Suppressor macrophage (primary cell): ENCODE results near the gene TP53I11.

Source experiments
- DNase-seq, 4 experiments: peaks; one replicate each; pipeline ENCODE4 v3.0.0-alpha.2; 2020 to 2022
- total RNA-seq, 17 experiments: gene quantifications; one replicate each; lab custom pipeline; 2026; ENCODE audit warnings: mixed read lengths in 6 of 17, inconsistent platforms in 3 of 17; lab: John Stamatoyannopoulos, UW

TP53I11 gene
- total RNA-seq: 9.4 to 67.7 (median 28.1) reads per million in 17 experiments

- peak; percentile 88 to 96 (median 92) for DNase-seq
Measured at GRCh38 chr11:44950625-44951476, at the start of gene TP53I11. TSS of gene TP53I11 (minus strand) at chr11:44950883. CDS start at chr11:44938335, 12,548 bp downstream.

GRCh38 chr11:44999068-44999467, 48.4 kb upstream of the TP53I11 start:
- DNase-seq: no peak

GRCh38 chr11:44998051-44998450, 47.4 kb upstream of the TP53I11 start:
- no peak for DNase-seq

- DNase-seq: peak in 1 of 4 experiments; percentile 12
Measured at GRCh38 chr11:44997566-44997965, 46.9 kb upstream of the TP53I11 start.

GRCh38 chr11:44994753-44995152, 44.1 kb upstream of the TP53I11 start:
- DNase-seq: peak in 1 of 4 experiments; percentile 25

GRCh38 chr11:44993971-44994704, 43.5 kb upstream of the TP53I11 start:
- DNase-seq: no peak

- no peak for DNase-seq
Measured at GRCh38 chr11:44992774-44993173, 42.1 kb upstream of the TP53I11 start.

- peak in 2 of 4 experiments; percentile 16 to 28 for DNase-seq
Measured at GRCh38 chr11:44992181-44992582, 41.5 kb upstream of the TP53I11 start.

GRCh38 chr11:44990665-44991064, 40.0 kb upstream of the TP53I11 start:
- DNase-seq: no peak

GRCh38 chr11:44989831-44990566, 39.3 kb upstream of the TP53I11 start:
- DNase-seq: no peak

GRCh38 chr11:44988981-44989635, 38.4 kb upstream of the TP53I11 start:
- no peak for DNase-seq

- DNase-seq: no peak
Measured at GRCh38 chr11:44988111-44988510, 37.4 kb upstream of the TP53I11 start.

GRCh38 chr11:44987506-44987905, 36.8 kb upstream of the TP53I11 start:
- no peak for DNase-seq

GRCh38 chr11:44986315-44986714, 35.6 kb upstream of the TP53I11 start:
- no peak for DNase-seq

GRCh38 chr11:44985721-44986120, 35.0 kb upstream of the TP53I11 start:
- DNase-seq: no peak

- DNase-seq: no peak
Measured at GRCh38 chr11:44983786-44984185, 33.1 kb upstream of the TP53I11 start.

- DNase-seq: no peak
Measured at GRCh38 chr11:44982496-44983062, 31.9 kb upstream of the TP53I11 start.

GRCh38 chr11:44980533-44981427, 30.1 kb upstream of the TP53I11 start:
- no peak for DNase-seq

- no peak for DNase-seq
Measured at GRCh38 chr11:44979543-44980399, 29.1 kb upstream of the TP53I11 start.

GRCh38 chr11:44978961-44979331, 28.3 kb upstream of the TP53I11 start:
- DNase-seq: peak in 1 of 4 experiments; percentile 34
